Astrocyte of the spinal cord (primary cell): Measurements from ENCODE around the gene ST14.

ENCODE experiments used
- DNase-seq: peaks from one replicate; pipeline ENCODE4 v3.0.0; 2011; ENCODE audit warnings: low read depth, low spot score
- H3K4me3 ChIP-seq: 2 replicates; pipeline ENCODE4 v1.5.1; 2011; ENCODE audit warnings: low read depth, mild to moderate bottlenecking, low read length, moderate library complexity
- CTCF ChIP-seq: IDR thresholded peaks from 2 replicates; pipeline ENCODE4 v1.5.1; 2012; ENCODE audit warnings: low read depth, mild to moderate bottlenecking, low read length, inconsistent platforms
- in situ Hi-C: cut with HindIII; loops from 2 replicates; pipeline ENCODE4 v1.10.0; 2017; ENCODE audit warnings: low sequenced_read_pairs

The ST14 gene

GRCh38 chr11:130180896-130181294, 21.3 kb downstream of the ST14 start:
- in situ Hi-C loops, result no loop called here
- no peak for TF ChIP-seq CTCF
- no peak for DNase-seq
- H3K4me3 ChIP-seq, result no peak overlapping the region

GRCh38 chr11:130181295-130182272, 22.0 kb downstream of the ST14 start:
- H3K4me3 ChIP-seq, result no peak overlapping the region
- in situ Hi-C loops, result no loop called here
- no peak for TF ChIP-seq CTCF
- DNase-seq, result peak; percentile 20

GRCh38 chr11:130183878-130184610, 24.5 kb downstream of the ST14 start:
- in situ Hi-C loops, result no loop called here
- no peak for TF ChIP-seq CTCF
- no peak for DNase-seq
- H3K4me3 ChIP-seq, result no peak overlapping the region

- H3K4me3 ChIP-seq, result no peak overlapping the region
- in situ Hi-C loops, result no loop called here
- no peak for DNase-seq
- no peak for TF ChIP-seq CTCF
These were observed 27.5 kb downstream of the ST14 start for GRCh38 chr11:130187096-130187495.

- no peak for DNase-seq
- no peak for TF ChIP-seq CTCF
- H3K4me3 ChIP-seq, result no peak overlapping the region
- in situ Hi-C loops, result no loop called here
These were observed 28.5 kb downstream of the ST14 start for GRCh38 chr11:130188047-130188446.

GRCh38 chr11:130188585-130189347, 29.2 kb downstream of the ST14 start:
- DNase-seq, result no peak
- H3K4me3 ChIP-seq, result no peak overlapping the region
- in situ Hi-C loops, result no loop called here
- TF ChIP-seq CTCF, result no peak
